Lung (tissue), 12 donors: ENCODE measurements around the gene TVP23A. TPM values are rescaled to one million over a fixed set of nuclear protein-coding genes. Genes with fewer than 3 reads are reported as not detected.

Source experiments
- ATAC-seq: fragments of 200-7000 bp; cut with Tn5 transposase; one replicate; pipeline ENCODE4 v1.9.1; 2020; ENCODE audit warnings: moderate number of reproducible peaks; ENCODE audit not compliant: insufficient read depth, low FRiP score
- DNase-seq, 3 donors: peaks; one replicate each; pipeline ENCODE4 v3.0.0-alpha.2; 2013 to 2017
- H3K27ac ChIP-seq, 2 donors: one replicate each; pipeline ENCODE4 v1.5.1; 2013; ENCODE audit warnings: mild to moderate bottlenecking in 2 of 2, moderate library complexity in 2 of 2, control low read depth in 1 of 2, inconsistent platforms in 1 of 2, low read depth in 1 of 2, low read length in 1 of 2
- H3K27me3 ChIP-seq, 3 donors: one replicate each; pipeline ENCODE4 v1.5.1; 2013; ENCODE audit warnings: low read length in 2 of 3; ENCODE audit not compliant: control insufficient read depth in 3 of 3, insufficient read depth in 3 of 3
- H3K36me3 ChIP-seq, 4 donors: one replicate each; pipeline ENCODE4 v1.5.1; 2013; ENCODE audit warnings: low read length in 4 of 4, mild to moderate bottlenecking in 1 of 4, moderate library complexity in 1 of 4; ENCODE audit not compliant: control insufficient read depth in 4 of 4, insufficient read depth in 4 of 4
- H3K4me1 ChIP-seq, 5 donors: one replicate each; pipeline ENCODE4 v1.5.1; 2013; ENCODE audit warnings: low read length in 5 of 5, mild to moderate bottlenecking in 2 of 5, moderate library complexity in 1 of 5; ENCODE audit not compliant: control insufficient read depth in 5 of 5, insufficient read depth in 5 of 5
- H3K4me3 ChIP-seq: one replicate; pipeline ENCODE4 v1.5.1; 2013; ENCODE audit warnings: mild to moderate bottlenecking, control low read depth, moderate library complexity
- H3K9ac ChIP-seq, 2 donors: one replicate each; pipeline ENCODE4 v1.5.1; 2013; ENCODE audit warnings: low read length in 2 of 2, control low read depth in 1 of 2; ENCODE audit not compliant: insufficient read depth in 1 of 2
- H3K9me3 ChIP-seq, 4 donors: one replicate each; pipeline ENCODE4 v1.5.1; 2013; ENCODE audit warnings: low read length in 3 of 4, mild to moderate bottlenecking in 1 of 4, moderate library complexity in 1 of 4; ENCODE audit not compliant: control insufficient read depth in 4 of 4, insufficient read depth in 3 of 4
- CTCF ChIP-seq: IDR thresholded peaks from 2 replicates; pipeline ENCODE4 v1.5.1; 2012; ENCODE audit warnings: mild to moderate bottlenecking; ENCODE audit errors: control extremely low read depth, extremely low read depth
- WGBS, 2 donors: extraction: QIAGEN DNeasy Blood & Tissue Kit; methylation state at CpG; one replicate each; pipeline ENCODE4 v1.1.7; 2013; 5-methylcytosine and 5-hydroxymethylcytosine counted together
- polyA plus RNA-seq, 2 donors: library from polyadenylated mRNA; stranded (reverse); fragments of 200-250 nt; gene quantifications; one replicate each; pipeline ENCODE4 v1.2.1, GENCODE V29; 2013
- total RNA-seq, 2 donors: library from RNA; depleted of rRNA in 1 of 2; stranded (reverse); fragments of >200 nt in 1 of 2; gene quantifications; one replicate each; pipeline ENCODE4 v1.2.1, GENCODE V29; 2014 to 2021
- donor health status: control.
- donor health status: control.
- donor health status: Bipolar disorder and iron deficiency.
- donor health status: healthy.
- donor health status: DM: yes; HTN: yes; CAD: no.

TVP23A gene
- total and polyA plus RNA-seq, 4 donors, result 0.22 to 6.1 (median 0.25) TPM

DNA sequence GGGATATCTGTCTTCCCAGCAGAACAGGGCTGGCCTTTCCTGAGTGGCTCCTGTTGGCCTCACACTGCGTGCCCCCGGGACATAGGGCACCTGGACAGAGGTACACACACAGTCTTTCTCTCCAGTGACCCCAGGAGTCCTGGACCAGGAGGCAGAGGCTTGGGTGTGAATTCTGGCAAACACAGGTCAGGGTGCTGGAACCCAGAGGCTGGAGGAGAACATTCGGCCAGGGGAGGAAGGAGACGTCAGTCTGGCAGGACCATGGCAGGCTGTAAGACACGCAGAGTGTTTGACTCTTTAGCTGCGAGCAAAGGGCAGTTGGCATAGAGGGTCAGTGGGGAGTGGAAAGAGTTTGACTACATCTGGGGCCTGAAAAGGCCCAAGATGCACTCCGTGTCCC lies 4.1 kb upstream of the TVP23A start:
- Histone ChIP-seq H3K27me3 (peaks cover 0 to 2% (median 0%) of the 10 kb centered on the region in 3 donors), H3K36me3 (no peaks in the 10 kb centered on the region), H3K9ac (no peak overlapping the region), H3K27ac (no peak overlapping the region), H3K4me3 (no peak overlapping the region), H3K4me1 (peaks cover 0 to 5% (median 4%) of the 10 kb centered on the region in 5 donors), H3K9me3 (no peaks in the 10 kb centered on the region)
- 93 to 94% methylated on average over 7 of the region's 7 CpGs for WGBS, 2 donors
- ATAC-seq (no peak), DNase-seq (no peak)
- no peak for TF ChIP-seq CTCF

DNA sequence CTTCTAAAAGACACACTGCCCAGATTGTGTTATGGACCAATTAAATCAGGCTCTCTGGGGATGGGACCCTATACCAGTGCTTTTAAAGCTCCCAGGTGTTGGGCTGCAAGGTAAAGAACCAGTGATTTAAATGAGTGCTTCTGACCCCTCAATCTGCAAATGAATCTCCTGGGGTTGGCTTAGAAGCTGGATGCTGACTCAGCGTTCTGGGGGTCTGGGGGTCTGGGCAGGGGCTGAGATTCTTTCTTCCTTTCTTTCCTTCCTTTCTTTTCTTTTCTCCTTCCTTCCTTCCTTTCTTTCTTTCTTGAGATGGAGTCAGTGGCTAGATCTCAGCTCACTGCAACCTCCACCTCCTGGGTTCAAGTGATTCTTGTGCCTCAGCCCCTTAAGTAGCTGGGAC lies 2.0 kb upstream of the TVP23A start:
- Histone ChIP-seq H3K27ac (no peak overlapping the region), H3K4me3 (no peak overlapping the region), H3K9me3 (no peaks in the 10 kb centered on the region), H3K9ac (no peak overlapping the region), H3K27me3 (peaks cover 0 to 3% (median 0%) of the 10 kb centered on the region in 3 donors), H3K36me3 (no peaks in the 10 kb centered on the region), H3K4me1 (peaks cover 0 to 2% (median 0%) of the 10 kb centered on the region in 5 donors)
- 58 to 59% methylated on average over 1 of the region's 1 CpG for WGBS, 2 donors
- no peak for TF ChIP-seq CTCF
- ATAC-seq (no peak), DNase-seq (no peak)

- no peak for ATAC-seq
- no peak for DNase-seq
- peaks cover 0 to 2% (median 0%) of the 10 kb centered on the region in 5 donors for H3K4me1 ChIP-seq
- no peak overlapping the region for H3K27ac ChIP-seq
- no peak overlapping the region for H3K9ac ChIP-seq
- H3K36me3 ChIP-seq, result no peaks in the 10 kb centered on the region
- H3K27me3 ChIP-seq, result peaks cover 0 to 3% (median 0%) of the 10 kb centered on the region in 3 donors
- no peaks in the 10 kb centered on the region for H3K9me3 ChIP-seq
- 100% methylated on average over 1 of the region's 1 CpG for WGBS, 2 donors
- TF ChIP-seq CTCF, result no peak
- H3K4me3 ChIP-seq, result no peak overlapping the region
Measured at GRCh38 chr16:10817514-10817913, 1.1 kb downstream of the TVP23A start.

DNA sequence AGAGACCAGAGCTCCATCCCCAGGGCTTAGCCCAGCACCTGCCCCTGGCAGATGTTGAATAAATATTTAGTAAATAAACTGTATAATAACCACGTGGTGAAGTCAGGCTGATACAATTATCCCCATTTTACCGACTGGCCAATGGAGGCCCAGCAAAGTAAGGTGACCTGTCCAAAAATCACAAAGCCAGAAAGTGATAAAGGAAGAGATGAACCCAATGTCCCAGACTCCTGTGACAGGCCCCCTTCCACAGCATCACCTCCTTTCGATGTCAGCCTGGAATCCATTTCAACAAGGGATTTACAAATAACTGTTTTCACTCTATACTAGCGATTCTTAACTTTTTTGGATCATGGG lies 5.5 kb downstream of the TVP23A start:
- DNase-seq (no peak), ATAC-seq (no peak)
- Histone ChIP-seq H3K9me3 (no peaks in the 10 kb centered on the region), H3K9ac (no peak overlapping the region), H3K4me1 (peaks cover 0 to 2% (median 0%) of the 10 kb centered on the region in 5 donors), H3K27ac (no peak overlapping the region), H3K4me3 (no peak overlapping the region), H3K27me3 (peaks cover 0 to 3% (median 0%) of the 10 kb centered on the region in 3 donors), H3K36me3 (no peaks in the 10 kb centered on the region)
- 82 to 87% methylated on average over 4 of the region's 4 CpGs for WGBS, 2 donors
- no peak for TF ChIP-seq CTCF
